ENCODE results near the gene MPRIP.

MPRIP gene

GRCh38 chr17:17032131-17032692 is 10.0 kb upstream of the MPRIP start:
- no peak for DNase-seq

GRCh38 chr17:17033466-17033865 is 8.8 kb upstream of the MPRIP start:
- no peak for DNase-seq

GRCh38 chr17:17034026-17034425 is 8.2 kb upstream of the MPRIP start:
- DNase-seq, result no peak

DNA sequence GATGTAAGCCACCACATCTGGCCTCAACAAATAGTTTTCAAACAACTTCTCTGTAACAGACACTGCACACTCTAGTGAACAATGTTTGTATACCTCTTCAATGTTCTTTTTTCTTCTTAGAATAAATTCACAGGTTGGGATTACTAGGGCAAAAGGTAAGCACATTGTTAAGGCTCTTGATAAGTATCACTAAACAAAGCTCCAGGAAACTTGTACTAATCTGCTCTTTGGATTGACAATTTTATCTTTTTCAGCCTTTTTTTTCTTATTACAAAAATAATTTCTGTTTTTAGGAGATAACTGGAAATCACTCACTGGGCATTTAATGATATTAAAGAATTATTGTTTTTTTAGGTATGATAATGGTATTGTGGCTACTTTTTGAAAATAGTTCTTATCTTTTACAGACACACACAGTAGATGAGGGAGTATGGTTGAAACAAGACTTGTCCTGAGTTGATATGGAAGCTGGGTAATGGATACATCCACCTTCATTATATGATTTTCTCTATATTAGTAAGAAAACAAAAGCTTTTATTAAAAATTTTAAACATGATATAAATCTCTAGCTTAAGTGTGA is 7.7 kb upstream of the MPRIP start:
- DNase-seq, result no peak

- DNase-seq, result no peak
Measured at GRCh38 chr17:17035490-17035889, 6.8 kb upstream of the MPRIP start.

DNA sequence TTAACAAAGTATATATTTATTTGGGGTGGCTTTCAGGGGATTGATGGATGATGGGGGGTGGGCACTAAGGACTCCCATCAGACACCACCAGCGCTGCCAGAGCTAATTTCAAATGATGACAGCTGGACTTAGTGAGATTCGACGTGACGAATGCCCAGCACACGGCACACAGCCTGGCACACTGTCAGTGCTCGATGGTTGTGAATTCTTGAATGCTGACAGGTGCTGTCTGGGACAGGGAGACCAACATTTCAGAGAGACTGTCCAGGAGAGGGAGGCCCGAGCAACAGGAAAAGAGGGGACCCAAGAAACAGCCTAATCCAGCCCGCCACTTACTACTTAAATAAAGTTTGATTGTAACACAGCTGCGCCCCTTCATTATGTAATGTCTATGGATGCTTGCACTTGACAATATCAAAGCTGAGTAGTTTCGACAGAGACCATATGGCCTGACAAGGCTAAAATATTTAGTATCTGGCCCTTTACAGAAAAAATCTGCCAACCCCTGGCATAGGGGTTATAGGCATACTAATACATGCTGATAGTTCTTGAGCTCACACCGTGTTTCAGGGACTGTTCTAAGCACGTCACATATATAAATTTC is 6.2 kb upstream of the MPRIP start:
- no peak for DNase-seq

GRCh38 chr17:17036524-17036998 is 5.7 kb upstream of the MPRIP start:
- DNase-seq, result no peak

- no peak for DNase-seq
Measured at GRCh38 chr17:17039911-17040310, 2.3 kb upstream of the MPRIP start.

GRCh38 chr17:17041018-17041521 is 1.2 kb upstream of the MPRIP start:
- DNase-seq, result no peak

- DNase-seq, result peak; percentile 85
Measured at GRCh38 chr17:17041571-17042383, 480 bp upstream of the MPRIP start.

- no peak for DNase-seq
Measured at GRCh38 chr17:17042851-17043460, 699 bp downstream of the MPRIP start.

DNA sequence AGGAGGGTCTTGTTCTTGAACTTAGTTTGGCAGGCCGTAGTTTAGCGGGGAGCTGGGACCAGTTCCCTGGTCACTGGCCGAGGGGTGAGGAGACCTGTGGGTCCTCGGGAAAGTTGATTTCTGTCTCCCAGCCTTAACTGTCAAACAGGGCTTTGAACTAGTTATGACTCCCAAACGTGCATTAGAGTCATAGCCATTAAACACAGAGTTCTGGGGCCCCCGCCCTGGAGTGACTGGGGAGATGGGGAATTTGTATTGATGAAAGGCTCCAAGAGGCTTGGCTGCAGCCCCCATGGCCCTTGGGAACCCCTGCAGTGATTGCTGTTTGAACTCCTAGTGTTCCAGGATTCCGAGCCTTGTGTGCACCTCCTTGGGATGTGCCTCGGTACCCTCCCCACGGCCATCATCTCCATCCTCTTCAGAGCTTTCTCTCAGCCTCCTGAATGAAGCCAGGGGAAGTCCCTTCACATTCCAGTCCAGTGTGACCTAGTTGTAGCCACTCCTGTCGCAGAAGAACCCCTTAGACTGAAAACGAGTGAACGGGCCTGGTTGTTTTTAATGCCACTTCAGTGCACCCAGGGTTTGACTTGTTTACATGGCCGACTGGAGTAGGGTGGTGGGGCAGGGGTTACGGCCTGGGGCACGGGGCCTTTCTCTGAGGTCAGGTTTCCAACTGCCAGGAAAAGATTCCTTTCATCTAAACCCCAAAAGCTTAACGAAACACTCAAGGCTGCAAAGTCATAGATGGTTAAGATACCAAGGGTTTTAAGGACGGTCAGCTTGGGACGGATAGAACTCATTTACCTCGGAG is 1.4 kb downstream of the MPRIP start:
- DNase-seq, result no peak

DNA sequence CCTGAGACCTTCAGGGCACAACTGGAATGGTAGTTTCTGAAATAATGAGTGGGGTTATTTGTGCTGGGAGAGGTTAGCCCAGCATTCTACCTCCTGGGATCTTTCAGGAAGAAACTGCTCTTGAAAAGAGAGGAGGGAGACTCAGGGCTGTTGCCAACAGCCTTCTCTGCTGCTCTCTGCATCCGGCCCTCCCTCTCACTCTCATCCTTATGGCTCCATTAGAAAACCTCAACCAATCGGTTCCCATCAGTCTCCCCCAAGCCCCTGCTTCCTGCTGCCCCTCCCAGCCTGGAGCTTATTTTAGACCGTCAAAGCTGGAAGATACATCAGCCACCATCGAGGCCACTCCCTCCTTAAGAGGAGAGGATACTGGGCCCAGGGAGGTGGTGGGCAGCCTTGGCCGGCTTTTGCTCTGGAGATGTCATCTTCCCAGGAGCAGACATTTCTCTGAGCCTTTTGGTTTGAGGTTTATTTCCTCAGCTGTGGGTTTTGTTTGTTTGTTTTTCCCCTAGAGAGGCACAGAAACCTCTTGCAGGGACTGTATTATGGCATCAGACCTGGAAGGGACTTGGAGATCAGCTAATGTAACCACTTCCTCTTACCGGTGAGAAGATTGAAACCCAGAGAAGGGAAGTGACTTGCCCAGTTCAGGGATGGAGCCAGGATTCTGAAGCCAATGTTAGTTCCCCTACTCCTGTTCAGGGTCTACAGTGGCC is 2.7 kb downstream of the MPRIP start:
- DNase-seq, result peak; percentile 23

DNA sequence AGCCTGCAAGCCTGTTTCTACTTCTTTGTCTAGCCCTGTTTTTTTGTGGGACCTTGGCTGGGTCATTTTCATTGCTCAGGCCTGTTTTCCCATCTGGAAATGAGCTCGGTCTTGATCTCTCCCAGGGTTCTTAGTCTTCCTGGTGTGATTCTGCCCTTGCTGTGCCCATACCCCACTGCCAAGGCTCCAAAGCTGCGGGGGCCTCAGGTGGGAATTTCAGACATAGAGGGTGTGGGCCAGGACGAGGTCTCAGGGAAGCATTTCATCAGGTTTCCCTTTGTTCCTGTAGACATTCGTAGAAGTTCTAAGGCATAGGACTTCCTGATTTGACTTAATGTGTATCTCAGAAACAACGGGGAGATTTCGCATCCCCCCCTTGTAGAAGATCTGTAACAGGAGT is 5.8 kb downstream of the MPRIP start:
- DNase-seq, result no peak

GRCh38 chr17:17050346-17051345 is 8.4 kb downstream of the MPRIP start:
- DNase-seq, result no peak

DNA sequence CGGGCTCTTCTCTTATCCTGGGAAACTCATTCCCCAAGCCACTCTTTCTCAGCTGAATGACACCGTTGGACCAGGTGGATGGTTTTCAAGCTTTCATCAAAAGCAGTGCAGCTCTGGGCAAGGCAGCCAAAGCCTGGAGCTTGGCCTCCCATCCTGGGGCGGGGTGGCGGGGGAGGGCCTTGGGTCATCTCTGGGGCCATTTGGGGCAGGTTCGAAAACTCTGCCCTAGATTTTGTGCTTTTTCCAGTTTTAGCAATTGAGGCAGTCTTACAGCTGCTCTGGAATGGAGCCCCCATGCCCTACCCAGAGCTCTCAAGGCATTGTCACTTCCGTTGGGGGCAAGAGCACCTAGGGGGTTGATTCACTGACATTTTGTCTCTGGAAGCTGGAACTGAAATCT is 9.1 kb downstream of the MPRIP start:
- DNase-seq, result no peak

DNA sequence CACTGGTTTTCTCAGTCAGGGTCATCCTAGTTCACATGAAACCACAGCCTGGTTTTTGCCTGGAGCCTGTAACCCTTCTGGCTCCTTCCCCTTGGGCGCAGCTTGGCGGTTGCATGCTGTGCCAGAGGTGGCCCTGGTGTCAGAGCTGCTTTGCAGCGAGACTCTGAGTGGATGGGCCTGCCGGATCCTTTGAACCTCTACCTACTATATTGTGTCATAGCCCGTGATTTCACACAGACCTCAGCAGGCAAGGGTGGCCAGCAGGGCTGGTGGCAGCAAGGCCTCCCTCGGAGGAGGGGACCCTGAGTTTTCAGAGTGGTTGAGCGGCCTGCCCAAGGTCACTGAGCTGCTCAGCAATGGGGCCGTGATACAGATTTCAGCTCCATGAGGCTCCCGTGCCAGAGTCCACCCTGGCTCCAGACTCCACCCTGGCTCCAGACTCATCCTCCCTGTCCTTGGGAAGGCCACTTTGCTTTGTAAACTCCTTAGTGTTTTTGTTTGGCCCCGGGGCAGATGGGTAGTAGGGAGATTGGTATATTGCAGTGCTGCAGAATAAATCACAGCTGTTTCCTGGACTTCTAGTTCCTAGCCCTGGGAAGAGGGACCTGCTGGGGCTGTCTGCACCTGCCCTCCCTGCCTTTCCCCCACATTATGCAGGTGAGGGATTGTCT is 9.7 kb downstream of the MPRIP start:
- DNase-seq, result no peak

DNA sequence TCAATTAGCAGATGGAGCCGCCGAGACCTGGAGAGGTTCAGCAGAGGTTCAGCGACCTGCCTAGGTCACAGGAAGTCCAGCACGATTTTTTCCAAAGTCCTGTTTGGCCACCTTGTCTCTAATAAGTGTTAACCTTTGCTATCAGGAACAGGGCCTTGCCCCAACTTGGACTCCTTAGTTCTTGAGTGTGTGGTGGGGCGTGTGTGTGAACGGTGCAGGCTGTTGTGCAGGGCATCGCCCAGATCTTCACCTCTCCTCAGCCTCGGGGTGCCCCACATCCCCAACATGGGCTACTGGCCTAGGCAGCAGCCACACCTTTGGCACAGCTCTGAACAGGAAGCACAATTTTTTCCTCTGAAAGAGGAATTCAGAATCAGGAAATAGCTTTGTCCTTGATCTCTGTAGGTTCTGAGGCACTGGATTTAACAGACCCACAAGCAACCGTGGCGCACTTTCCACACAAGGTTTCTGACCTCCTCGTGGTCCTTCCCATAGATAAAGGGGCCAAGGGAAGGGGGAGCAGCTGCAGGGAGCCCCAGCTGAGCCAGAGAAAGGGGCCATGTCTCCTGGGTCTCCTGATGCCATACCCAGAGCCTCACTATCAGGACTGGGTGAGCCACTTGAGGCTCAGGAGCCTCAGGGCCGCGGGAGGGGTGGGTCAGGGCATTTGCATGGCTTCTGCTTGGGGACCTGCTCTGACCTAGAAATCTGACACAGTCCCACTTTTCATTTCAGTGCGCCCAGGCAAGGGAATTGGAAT is 10.4 kb downstream of the MPRIP start:
- DNase-seq, result no peak
